WTC11 (cell line): Measurements from ENCODE around the gene ACOT9. TPM values are rescaled to one million over a fixed set of nuclear protein-coding genes. Genes with fewer than 3 reads are reported as not detected.
A peak's percentile ranks its signal among the peaks of the same experiment; 100 is the strongest.
"Not testable (repeated sequence)": the region's sequence is repeated elsewhere in the genome, so short reads cannot be mapped to it uniquely, and the experiment has no call there.

Source experiments
- ATAC-seq: fragments of 200-7000 bp; cut with Tn5 transposase; 2 replicates; pipeline ENCODE4 v1.10.0; 2021; ENCODE audit warnings: mild to moderate bottlenecking, moderate library complexity
- CTCF ChIA-PET: fragments of 300-600 bp; sonication (Branson Sonifier 250); formaldehyde crosslinking; loops from one replicate; lab custom pipeline; 2021; ENCODE audit warnings: antibody characterized with exemption; lab: Charles Lee
- POLR2A ChIA-PET: fragments of 350-600 bp; sonication (Branson Sonifier 250); formaldehyde crosslinking; loops from one replicate; lab custom pipeline; 2021; ENCODE audit warnings: antibody characterized with exemption; lab: Charles Lee
- DNase-seq: peaks from one replicate; pipeline ENCODE4 v3.0.0; 2021; ENCODE audit warnings: low spot score
- H3K27ac Mint-ChIP-seq: 2 replicates; pipeline ENCODE4 v1.8.0; 2021; ENCODE audit warnings: mixed read lengths
- H3K27me3 Mint-ChIP-seq: 2 replicates; pipeline ENCODE4 v1.8.0; 2021; ENCODE audit warnings: low read depth, mild to moderate bottlenecking, moderate library complexity, mixed read lengths
- H3K36me3 Mint-ChIP-seq: 2 replicates; pipeline ENCODE4 v1.8.0; 2021; ENCODE audit warnings: mixed read lengths
- H3K4me1 Mint-ChIP-seq: 2 replicates; pipeline ENCODE4 v1.8.0; 2022; ENCODE audit warnings: mixed read lengths
- H3K4me3 Mint-ChIP-seq: 2 replicates; pipeline ENCODE4 v1.8.0; 2021; ENCODE audit warnings: mild to moderate bottlenecking, moderate library complexity, mixed read lengths
- H3K9me3 Mint-ChIP-seq: 2 replicates; pipeline ENCODE4 v1.8.0; 2021; ENCODE audit warnings: mixed read lengths
- ATF1 ChIP-seq: sonication (generic); formaldehyde crosslinking; IDR thresholded peaks from 2 replicates; pipeline ENCODE4 v1.8.1; 2023; ENCODE audit warnings: mild to moderate bottlenecking, moderate library complexity, missing genetic modification reagents
- ATF3 ChIP-seq: sonication (generic); formaldehyde crosslinking; conservative IDR thresholded peaks from 2 replicates; pipeline ENCODE4 v1.8.1; 2022; ENCODE audit warnings: mild to moderate bottlenecking, missing genetic modification reagents
- FOXK1 ChIP-seq: sonication (generic); formaldehyde crosslinking; IDR thresholded peaks from 2 replicates; pipeline ENCODE4 v1.8.0; 2022; ENCODE audit warnings: mild to moderate bottlenecking, moderate library complexity, missing genetic modification reagents
- FOXP1 ChIP-seq: sonication (generic); formaldehyde crosslinking; IDR thresholded peaks from 2 replicates; pipeline ENCODE4 v1.8.0; 2022; ENCODE audit warnings: missing genetic modification reagents, mild to moderate bottlenecking, moderate library complexity, borderline replicate concordance
- JAZF1 ChIP-seq: fragments of 250-450 bp; sonication (Bioruptor Pico); IDR thresholded peaks from 2 replicates; pipeline ENCODE4 v1.9.0; 2021; ENCODE audit warnings: moderate library complexity, mild to moderate bottlenecking, inconsistent platforms
- KAT7 ChIP-seq: sonication (generic); formaldehyde crosslinking; IDR thresholded peaks from 2 replicates; pipeline ENCODE4 v1.8.1; 2023; ENCODE audit warnings: missing genetic modification reagents, mild to moderate bottlenecking, borderline replicate concordance
- MXD4 ChIP-seq: fragments of 250-450 bp; sonication (Bioruptor Pico); IDR thresholded peaks from 2 replicates; pipeline ENCODE4 v1.8.0; 2021; ENCODE audit warnings: mild to moderate bottlenecking, moderate library complexity, borderline replicate concordance
- SMAD4 ChIP-seq: sonication (generic); formaldehyde crosslinking; IDR thresholded peaks from 2 replicates; pipeline ENCODE4 v1.8.0; 2022; ENCODE audit warnings: mild to moderate bottlenecking, missing genetic modification reagents
- TEAD4 ChIP-seq: sonication (generic); formaldehyde crosslinking; IDR thresholded peaks from 2 replicates; pipeline ENCODE4 v1.8.0; 2022; ENCODE audit warnings: mild to moderate bottlenecking, missing genetic modification reagents
- TP53 ChIP-seq: sonication (generic); formaldehyde crosslinking; IDR thresholded peaks from 2 replicates; pipeline ENCODE4 v1.8.1; 2023; ENCODE audit warnings: mild to moderate bottlenecking, missing genetic modification reagents
- ZNF396 ChIP-seq: fragments of 250-450 bp; sonication (Bioruptor Pico); IDR thresholded peaks from 2 replicates; pipeline ENCODE4 v1.8.0; 2021; ENCODE audit warnings: mild to moderate bottlenecking, moderate library complexity, borderline replicate concordance
- total RNA-seq: library from RNA; stranded (reverse); gene quantifications from 3 replicates; pipeline ENCODE4 v1.2.3, GENCODE V29; 2021
- TF ChIP-seq, protein P1 (sequence below): sonication (generic); formaldehyde crosslinking; IDR thresholded peaks from 2 replicates; pipeline ENCODE4 v1.8.0; 2023; ENCODE audit warnings: mild to moderate bottlenecking, missing genetic modification reagents
- TF ChIP-seq, protein P2 (sequence below): fragments of 250-450 bp; sonication (Bioruptor Pico); IDR thresholded peaks from 2 replicates; pipeline ENCODE4 v2.1.2; 2022; ENCODE audit warnings: mild to moderate bottlenecking, moderate library complexity
- TF ChIP-seq, protein P3 (sequence below): fragments of 250-450 bp; sonication (Bioruptor Pico); IDR thresholded peaks from 2 replicates; pipeline ENCODE4 v1.9.0; 2021; ENCODE audit warnings: mild to moderate bottlenecking, borderline replicate concordance
- TF ChIP-seq, protein P4 (sequence below): sonication (generic); formaldehyde crosslinking; IDR thresholded peaks from 2 replicates; pipeline ENCODE4 v1.8.0; 2023; ENCODE audit warnings: missing genetic modification reagents

Gene ACOT9
- total RNA-seq, 1 experiment from 2014 or later: 29.3 TPM

- H3K27me3 Mint-ChIP-seq, H3K9me3 Mint-ChIP-seq: not testable (repeated sequence)
- H3K4me1 Mint-ChIP-seq: peaks cover 32% of the 10 kb centered on the region
- peak overlapping the region; percentile 98 for H3K27ac Mint-ChIP-seq
- H3K4me3 Mint-ChIP-seq: peak overlapping the region; percentile 57
- ATAC-seq: peak; percentile 28
- peak; percentile 3; the same call in 1 of the 2 replicates for TF ChIP-seq ZNF396 (CRISPR knock-in tag)
- TF ChIP-seq, all 79 proteins: peak for 1; not testable (repeated sequence) for 78
- H3K36me3 Mint-ChIP-seq: peaks cover 11% of the 10 kb centered on the region; the same call in 1 of the 2 replicates
- DNase-seq: peak; percentile 11
- CTCF ChIA-PET, POLR2A ChIA-PET: not testable (repeated sequence)
Measured at GRCh38 chrX:23660083-23660765, 82.9 kb downstream of the ACOT9 start.

DNA sequence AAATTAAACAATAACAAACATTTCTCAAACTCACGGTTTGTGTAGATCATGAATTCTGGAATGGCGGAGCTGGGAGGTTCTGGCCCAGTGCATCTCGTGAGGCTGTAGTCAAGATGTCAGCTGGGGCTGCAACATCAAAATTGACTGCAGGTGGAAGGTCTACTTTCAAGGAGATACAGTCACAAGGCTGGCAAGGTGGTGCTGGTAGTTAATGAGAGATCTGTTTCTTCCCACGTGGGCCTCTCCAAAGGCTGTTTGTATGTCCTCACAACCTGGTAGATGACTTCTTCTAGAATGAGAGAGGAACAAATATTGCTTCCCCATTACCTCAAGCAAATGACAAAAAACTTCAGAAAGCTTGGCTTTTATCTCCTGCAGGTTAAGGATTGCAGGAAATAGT, 83.7 kb downstream of the ACOT9 start:
- DNase-seq: no peak

More for the DNA sequence above, 83.7 kb downstream of the ACOT9 start:
- Mint-ChIP-seq H3K27me3 (no peaks in the 10 kb centered on the region), H3K4me3 (peak overlapping the region; percentile 57), H3K27ac (peak overlapping the region; percentile 98), H3K9me3 (no peaks in the 10 kb centered on the region), H3K4me1 (peaks cover 32% of the 10 kb centered on the region), H3K36me3 (peaks cover 11% of the 10 kb centered on the region; the same call in 1 of the 2 replicates)
- TF ChIP-seq FOXP1 (CRISPR knock-in tag): no peak
- TF ChIP-seq TEAD4 (CRISPR knock-in tag): no peak
- no peak for TF ChIP-seq SMAD4 (CRISPR knock-in tag)
- no peak for TF ChIP-seq FOXK1 (CRISPR knock-in tag)
- TF ChIP-seq, protein P1, sequence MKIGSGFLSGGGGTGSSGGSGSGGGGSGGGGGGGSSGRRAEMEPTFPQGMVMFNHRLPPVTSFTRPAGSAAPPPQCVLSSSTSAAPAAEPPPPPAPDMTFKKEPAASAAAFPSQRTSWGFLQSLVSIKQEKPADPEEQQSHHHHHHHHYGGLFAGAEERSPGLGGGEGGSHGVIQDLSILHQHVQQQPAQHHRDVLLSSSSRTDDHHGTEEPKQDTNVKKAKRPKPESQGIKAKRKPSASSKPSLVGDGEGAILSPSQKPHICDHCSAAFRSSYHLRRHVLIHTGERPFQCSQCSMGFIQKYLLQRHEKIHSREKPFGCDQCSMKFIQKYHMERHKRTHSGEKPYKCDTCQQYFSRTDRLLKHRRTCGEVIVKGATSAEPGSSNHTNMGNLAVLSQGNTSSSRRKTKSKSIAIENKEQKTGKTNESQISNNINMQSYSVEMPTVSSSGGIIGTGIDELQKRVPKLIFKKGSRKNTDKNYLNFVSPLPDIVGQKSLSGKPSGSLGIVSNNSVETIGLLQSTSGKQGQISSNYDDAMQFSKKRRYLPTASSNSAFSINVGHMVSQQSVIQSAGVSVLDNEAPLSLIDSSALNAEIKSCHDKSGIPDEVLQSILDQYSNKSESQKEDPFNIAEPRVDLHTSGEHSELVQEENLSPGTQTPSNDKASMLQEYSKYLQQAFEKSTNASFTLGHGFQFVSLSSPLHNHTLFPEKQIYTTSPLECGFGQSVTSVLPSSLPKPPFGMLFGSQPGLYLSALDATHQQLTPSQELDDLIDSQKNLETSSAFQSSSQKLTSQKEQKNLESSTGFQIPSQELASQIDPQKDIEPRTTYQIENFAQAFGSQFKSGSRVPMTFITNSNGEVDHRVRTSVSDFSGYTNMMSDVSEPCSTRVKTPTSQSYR: no peak
- no peak for TF ChIP-seq JAZF1 (CRISPR knock-in tag)
- no peak for TF ChIP-seq ATF3 (CRISPR knock-in tag)
- no peak for TF ChIP-seq MXD4
- no peak for TF ChIP-seq ZNF396 (CRISPR knock-in tag)
- TF ChIP-seq KAT7: no peak
- TF ChIP-seq ATF1 (CRISPR knock-in tag): no peak
- TF ChIP-seq, protein P2, sequence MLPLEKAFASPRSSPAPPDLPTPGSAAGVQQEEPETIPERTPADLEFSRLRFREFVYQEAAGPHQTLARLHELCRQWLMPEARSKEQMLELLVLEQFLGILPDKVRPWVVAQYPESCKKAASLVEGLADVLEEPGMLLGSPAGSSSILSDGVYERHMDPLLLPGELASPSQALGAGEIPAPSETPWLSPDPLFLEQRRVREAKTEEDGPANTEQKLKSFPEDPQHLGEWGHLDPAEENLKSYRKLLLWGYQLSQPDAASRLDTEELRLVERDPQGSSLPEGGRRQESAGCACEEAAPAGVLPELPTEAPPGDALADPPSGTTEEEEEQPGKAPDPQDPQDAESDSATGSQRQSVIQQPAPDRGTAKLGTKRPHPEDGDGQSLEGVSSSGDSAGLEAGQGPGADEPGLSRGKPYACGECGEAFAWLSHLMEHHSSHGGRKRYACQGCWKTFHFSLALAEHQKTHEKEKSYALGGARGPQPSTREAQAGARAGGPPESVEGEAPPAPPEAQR (CRISPR knock-in tag): no peak
- TF ChIP-seq TP53 (CRISPR knock-in tag): no peak
- TF ChIP-seq, protein P3, sequence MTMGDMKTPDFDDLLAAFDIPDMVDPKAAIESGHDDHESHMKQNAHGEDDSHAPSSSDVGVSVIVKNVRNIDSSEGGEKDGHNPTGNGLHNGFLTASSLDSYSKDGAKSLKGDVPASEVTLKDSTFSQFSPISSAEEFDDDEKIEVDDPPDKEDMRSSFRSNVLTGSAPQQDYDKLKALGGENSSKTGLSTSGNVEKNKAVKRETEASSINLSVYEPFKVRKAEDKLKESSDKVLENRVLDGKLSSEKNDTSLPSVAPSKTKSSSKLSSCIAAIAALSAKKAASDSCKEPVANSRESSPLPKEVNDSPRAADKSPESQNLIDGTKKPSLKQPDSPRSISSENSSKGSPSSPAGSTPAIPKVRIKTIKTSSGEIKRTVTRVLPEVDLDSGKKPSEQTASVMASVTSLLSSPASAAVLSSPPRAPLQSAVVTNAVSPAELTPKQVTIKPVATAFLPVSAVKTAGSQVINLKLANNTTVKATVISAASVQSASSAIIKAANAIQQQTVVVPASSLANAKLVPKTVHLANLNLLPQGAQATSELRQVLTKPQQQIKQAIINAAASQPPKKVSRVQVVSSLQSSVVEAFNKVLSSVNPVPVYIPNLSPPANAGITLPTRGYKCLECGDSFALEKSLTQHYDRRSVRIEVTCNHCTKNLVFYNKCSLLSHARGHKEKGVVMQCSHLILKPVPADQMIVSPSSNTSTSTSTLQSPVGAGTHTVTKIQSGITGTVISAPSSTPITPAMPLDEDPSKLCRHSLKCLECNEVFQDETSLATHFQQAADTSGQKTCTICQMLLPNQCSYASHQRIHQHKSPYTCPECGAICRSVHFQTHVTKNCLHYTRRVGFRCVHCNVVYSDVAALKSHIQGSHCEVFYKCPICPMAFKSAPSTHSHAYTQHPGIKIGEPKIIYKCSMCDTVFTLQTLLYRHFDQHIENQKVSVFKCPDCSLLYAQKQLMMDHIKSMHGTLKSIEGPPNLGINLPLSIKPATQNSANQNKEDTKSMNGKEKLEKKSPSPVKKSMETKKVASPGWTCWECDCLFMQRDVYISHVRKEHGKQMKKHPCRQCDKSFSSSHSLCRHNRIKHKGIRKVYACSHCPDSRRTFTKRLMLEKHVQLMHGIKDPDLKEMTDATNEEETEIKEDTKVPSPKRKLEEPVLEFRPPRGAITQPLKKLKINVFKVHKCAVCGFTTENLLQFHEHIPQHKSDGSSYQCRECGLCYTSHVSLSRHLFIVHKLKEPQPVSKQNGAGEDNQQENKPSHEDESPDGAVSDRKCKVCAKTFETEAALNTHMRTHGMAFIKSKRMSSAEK (CRISPR knock-in tag): no peak
- TF ChIP-seq, protein P4, sequence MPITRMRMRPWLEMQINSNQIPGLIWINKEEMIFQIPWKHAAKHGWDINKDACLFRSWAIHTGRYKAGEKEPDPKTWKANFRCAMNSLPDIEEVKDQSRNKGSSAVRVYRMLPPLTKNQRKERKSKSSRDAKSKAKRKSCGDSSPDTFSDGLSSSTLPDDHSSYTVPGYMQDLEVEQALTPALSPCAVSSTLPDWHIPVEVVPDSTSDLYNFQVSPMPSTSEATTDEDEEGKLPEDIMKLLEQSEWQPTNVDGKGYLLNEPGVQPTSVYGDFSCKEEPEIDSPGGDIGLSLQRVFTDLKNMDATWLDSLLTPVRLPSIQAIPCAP (CRISPR knock-in tag): no peak
- ChIA-PET CTCF (no interaction called here), POLR2A (no interaction called here)
- ATAC-seq: no peak
